ENCODE data around the gene HTR4.
"Not testable (repeated sequence)": the region's sequence is repeated elsewhere in the genome, so short reads cannot be mapped to it uniquely, and the experiment has no call there.

The HTR4 gene

GRCh38 chr5:148476302-148476701 lies 178.0 kb downstream of the HTR4 start:
- DNase-seq (ENCODE audit: low read depth in 2 of 2): no peak

- DNase-seq (ENCODE audit: low read depth in 2 of 2): no peak
Observed at GRCh38 chr5:148474025-148474511, 180.3 kb downstream of the HTR4 start.

- no peak for DNase-seq (ENCODE audit: low read depth in 2 of 2)
Observed at GRCh38 chr5:148471379-148471778, 182.9 kb downstream of the HTR4 start.

- DNase-seq (ENCODE audit: low read depth in 2 of 2): no peak
Observed at GRCh38 chr5:148469501-148469935, 184.8 kb downstream of the HTR4 start.

- not testable (repeated sequence) for DNase-seq (ENCODE audit: low read depth in 2 of 2)
Observed at GRCh38 chr5:148468746-148469145, 185.6 kb downstream of the HTR4 start.

GRCh38 chr5:148467958-148468357 lies 186.4 kb downstream of the HTR4 start:
- no peak for DNase-seq (ENCODE audit: low read depth in 2 of 2)

- DNase-seq (ENCODE audit: low read depth in 2 of 2): no peak
Observed at GRCh38 chr5:148466236-148466580, 188.1 kb downstream of the HTR4 start.

- no peak for DNase-seq (ENCODE audit: low read depth in 2 of 2)
Observed at GRCh38 chr5:148465381-148466235, 188.7 kb downstream of the HTR4 start.

GRCh38 chr5:148459669-148460068 lies 194.7 kb downstream of the HTR4 start:
- DNase-seq (ENCODE audit: low read depth in 2 of 2): no peak

GRCh38 chr5:148458036-148458888 lies 196.1 kb downstream of the HTR4 start:
- DNase-seq (ENCODE audit: low read depth in 2 of 2): no peak

- DNase-seq (ENCODE audit: low read depth in 2 of 2): no peak
Observed at GRCh38 chr5:148457183-148457620, 197.1 kb downstream of the HTR4 start.

- DNase-seq (ENCODE audit: low read depth in 2 of 2): no peak
Observed at GRCh38 chr5:148455185-148455584, 199.1 kb downstream of the HTR4 start.

GRCh38 chr5:148454576-148454975 lies 199.8 kb downstream of the HTR4 start:
- no peak for DNase-seq (ENCODE audit: low read depth in 2 of 2)

- no peak for DNase-seq (ENCODE audit: low read depth in 2 of 2)
Observed at GRCh38 chr5:148452499-148453193, 201.7 kb downstream of the HTR4 start.

- DNase-seq (ENCODE audit: low read depth in 2 of 2): no peak
Observed at GRCh38 chr5:148446611-148447010, 207.7 kb downstream of the HTR4 start.

GRCh38 chr5:148445578-148445977 lies 208.7 kb downstream of the HTR4 start:
- DNase-seq (ENCODE audit: low read depth in 2 of 2): no peak

GRCh38 chr5:148443998-148444397 lies 210.3 kb downstream of the HTR4 start:
- peak in 1 of 2 donors; percentile 8 for DNase-seq (ENCODE audit: low read depth in 2 of 2)

GRCh38 chr5:148443241-148443640 lies 211.1 kb downstream of the HTR4 start:
- no peak for DNase-seq (ENCODE audit: low read depth in 2 of 2)

GRCh38 chr5:148438933-148439332 lies 215.4 kb downstream of the HTR4 start:
- no peak for DNase-seq (ENCODE audit: low read depth in 2 of 2)

GRCh38 chr5:148437249-148437648 lies 217.1 kb downstream of the HTR4 start:
- no peak for DNase-seq (ENCODE audit: low read depth in 2 of 2)

GRCh38 chr5:148436029-148436428 lies 218.3 kb downstream of the HTR4 start:
- no peak for DNase-seq (ENCODE audit: low read depth in 2 of 2)

GRCh38 chr5:148433826-148434225 lies 220.5 kb downstream of the HTR4 start:
- DNase-seq (ENCODE audit: low read depth in 2 of 2): no peak
